Testis (tissue), 2 donors: Measurements from ENCODE around the gene PTN.
"Not testable (repeated sequence)": the region's sequence is repeated elsewhere in the genome, so short reads cannot be mapped to it uniquely, and the experiment has no call there.

Experiments used
- CTCF ChIP-seq, 3 experiments: fragments of 450-650 bp in 2 of 3; fragments of 200-600 bp in 1 of 3; sonication (generic) in 1 of 3; IDR thresholded peaks; one replicate each; pipeline ENCODE4 v1.5.1; 2016 to 2019; ENCODE audit warnings: antibody characterized with exemption in 3 of 3, mild to moderate bottlenecking in 2 of 3, moderate library complexity in 1 of 3
- POLR2A ChIP-seq: fragments of 450-650 bp; IDR thresholded peaks from one replicate; pipeline ENCODE4 v1.6.1; 2017; ENCODE audit warnings: antibody characterized with exemption, mild to moderate bottlenecking, moderate library complexity

- TF ChIP-seq POLR2A; CTCF (IDR thresholded peaks at IDR 0.05): not testable (repeated sequence)
Measured at GRCh38 chr7:137181619-137182018, 161.9 kb downstream of the PTN start.
